Smooth muscle cell (in vitro differentiated cells): Measurements from ENCODE around the gene DLGAP4. TPM values are rescaled to one million over a fixed set of nuclear protein-coding genes. Genes with fewer than 3 reads are reported as not detected.
A peak's percentile ranks its signal among the peaks of the same experiment; 100 is the strongest.

ENCODE experiments used
- DNase-seq: peaks from one replicate; lab custom pipeline; 2025; ENCODE audit not compliant: unreplicated experiment; lab: John Stamatoyannopoulos, UW
- H2AFZ ChIP-seq: fragments of 200-600 bp; sonication (generic); 2 replicates; pipeline ENCODE4 v1.6.0; 2016; ENCODE audit warnings: antibody characterized with exemption, low read depth, mild to moderate bottlenecking
- H3F3A ChIP-seq: fragments of 200-600 bp; sonication (generic); 2 replicates; pipeline ENCODE4 v1.6.0; 2017; ENCODE audit warnings: antibody characterized with exemption, low read depth
- H3K27ac ChIP-seq: fragments of 200-600 bp; sonication (generic); 2 replicates; pipeline ENCODE4 v1.5.1; 2016; ENCODE audit warnings: low read depth, mild to moderate bottlenecking
- H3K27me3 ChIP-seq: fragments of 200-600 bp; sonication (generic); 2 replicates; pipeline ENCODE4 v1.6.1; 2016; ENCODE audit warnings: low read depth, mild to moderate bottlenecking
- H3K36me3 ChIP-seq: fragments of 200-600 bp; sonication (generic); 2 replicates; pipeline ENCODE4 v1.5.1; 2016; ENCODE audit warnings: low read depth
- H3K4me1 ChIP-seq: fragments of 200-600 bp; sonication (generic); 2 replicates; pipeline ENCODE4 v1.5.1; 2016; ENCODE audit warnings: low read depth
- H3K4me2 ChIP-seq: fragments of 200-600 bp; sonication (generic); 2 replicates; pipeline ENCODE4 v1.6.0; 2016; ENCODE audit warnings: mild to moderate bottlenecking
- H3K4me3 ChIP-seq: fragments of 200-600 bp; sonication (generic); 2 replicates; pipeline ENCODE4 v1.5.1; 2016; ENCODE audit warnings: mild to moderate bottlenecking
- H3K79me2 ChIP-seq: fragments of 200-600 bp; sonication (generic); 2 replicates; pipeline ENCODE4 v1.6.0; 2016; ENCODE audit warnings: low read depth, mild to moderate bottlenecking
- H3K9ac ChIP-seq: fragments of 200-600 bp; sonication (generic); 2 replicates; pipeline ENCODE4 v1.6.0; 2016; ENCODE audit warnings: low read depth
- H3K9me3 ChIP-seq: fragments of 200-600 bp; sonication (generic); replicated peaks from 2 replicates; pipeline ENCODE4 v1.5.1; 2016; ENCODE audit warnings: low read depth
- H4K20me1 ChIP-seq: fragments of 200-600 bp; sonication (generic); 2 replicates; pipeline ENCODE4 v1.6.0; 2016; ENCODE audit warnings: low read depth
- WGBS: methylation state at CpG from one replicate; pipeline ENCODE4 v1.1.7; 2016; ENCODE audit warnings: low lambda C conversion rate; 5-methylcytosine and 5-hydroxymethylcytosine counted together
- polyA plus RNA-seq: library from polyadenylated mRNA; unstranded; fragments of >200 nt; fragmentation: Nextera tagmentation; extraction: Ambion mirVana; gene quantifications from 2 replicates; pipeline ENCODE4 v1.2.1, GENCODE V29; 2016
- total RNA-seq: library from RNA; depleted of rRNA; stranded (reverse); fragments of >200 nt; gene quantifications from 2 replicates; pipeline ENCODE4 v1.2.3, GENCODE V29; 2014
- TF ChIP-seq, protein P1 (sequence below): fragments of 200-600 bp; sonication (generic); IDR thresholded peaks from 2 replicates; pipeline ENCODE4 v1.5.1; 2017; ENCODE audit warnings: borderline replicate concordance, mild to moderate bottlenecking, antibody characterized with exemption; ENCODE audit not compliant: insufficient read depth, poor library complexity, severe bottlenecking

The DLGAP4 gene
- total and polyA plus RNA-seq, 2 experiments from 2014 or later, result 86.8 to 102 TPM

GRCh38 chr20:36483209-36483918, 177.2 kb downstream of the DLGAP4 start:
- Histone ChIP-seq H3K4me1 (no peaks in the 10 kb centered on the region), H2AFZ (no peak overlapping the region), H3K9ac (no peak overlapping the region), H4K20me1 (peaks cover 100% of the 10 kb centered on the region), H3K4me2 (no peak overlapping the region), H3K79me2 (peaks cover 100% of the 10 kb centered on the region), H3K27ac (peak overlapping the region; percentile 63), H3K27me3 (no peaks in the 10 kb centered on the region), H3K9me3 (no peaks in the 10 kb centered on the region), H3K4me3 (no peak overlapping the region), H3K36me3 (no peaks in the 10 kb centered on the region), H3F3A (peaks cover 8% of the 10 kb centered on the region)
- TF ChIP-seq, protein P1, sequence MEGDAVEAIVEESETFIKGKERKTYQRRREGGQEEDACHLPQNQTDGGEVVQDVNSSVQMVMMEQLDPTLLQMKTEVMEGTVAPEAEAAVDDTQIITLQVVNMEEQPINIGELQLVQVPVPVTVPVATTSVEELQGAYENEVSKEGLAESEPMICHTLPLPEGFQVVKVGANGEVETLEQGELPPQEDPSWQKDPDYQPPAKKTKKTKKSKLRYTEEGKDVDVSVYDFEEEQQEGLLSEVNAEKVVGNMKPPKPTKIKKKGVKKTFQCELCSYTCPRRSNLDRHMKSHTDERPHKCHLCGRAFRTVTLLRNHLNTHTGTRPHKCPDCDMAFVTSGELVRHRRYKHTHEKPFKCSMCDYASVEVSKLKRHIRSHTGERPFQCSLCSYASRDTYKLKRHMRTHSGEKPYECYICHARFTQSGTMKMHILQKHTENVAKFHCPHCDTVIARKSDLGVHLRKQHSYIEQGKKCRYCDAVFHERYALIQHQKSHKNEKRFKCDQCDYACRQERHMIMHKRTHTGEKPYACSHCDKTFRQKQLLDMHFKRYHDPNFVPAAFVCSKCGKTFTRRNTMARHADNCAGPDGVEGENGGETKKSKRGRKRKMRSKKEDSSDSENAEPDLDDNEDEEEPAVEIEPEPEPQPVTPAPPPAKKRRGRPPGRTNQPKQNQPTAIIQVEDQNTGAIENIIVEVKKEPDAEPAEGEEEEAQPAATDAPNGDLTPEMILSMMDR, result no peak
- 78% methylated on average over 5 of the region's 5 CpGs for WGBS
- DNase-seq, result no peak

- WGBS, result 68% methylated on average over 8 of the region's 8 CpGs
- H3K27me3 ChIP-seq, result no peaks in the 10 kb centered on the region
- H3K9ac ChIP-seq, result no peak overlapping the region
- no peak overlapping the region for H3K4me2 ChIP-seq
- TF ChIP-seq, protein P1, result no peak
- peaks cover 8% of the 10 kb centered on the region for H3F3A ChIP-seq
- no peaks in the 10 kb centered on the region for H3K36me3 ChIP-seq
- H2AFZ ChIP-seq, result no peak overlapping the region
- H3K4me3 ChIP-seq, result no peak overlapping the region
- no peaks in the 10 kb centered on the region for H3K9me3 ChIP-seq
- peaks cover 100% of the 10 kb centered on the region for H3K79me2 ChIP-seq
- no peaks in the 10 kb centered on the region for H3K4me1 ChIP-seq
- H3K27ac ChIP-seq, result peak overlapping the region; percentile 63
- DNase-seq, result no peak
- peaks cover 100% of the 10 kb centered on the region for H4K20me1 ChIP-seq
These were observed 178.0 kb downstream of the DLGAP4 start for GRCh38 chr20:36483919-36484808.

GRCh38 chr20:36485286-36485685, 179.1 kb downstream of the DLGAP4 start:
- Histone ChIP-seq H2AFZ (no peak overlapping the region), H3K4me1 (peaks cover 4% of the 10 kb centered on the region), H3K27me3 (no peaks in the 10 kb centered on the region), H3K27ac (no peak overlapping the region), H3K4me3 (no peak overlapping the region), H3K79me2 (peaks cover 100% of the 10 kb centered on the region), H3K36me3 (no peaks in the 10 kb centered on the region), H3K9ac (no peak overlapping the region), H3K9me3 (no peaks in the 10 kb centered on the region), H3K4me2 (no peak overlapping the region), H4K20me1 (peaks cover 100% of the 10 kb centered on the region), H3F3A (peaks cover 16% of the 10 kb centered on the region)
- no peak for DNase-seq
- TF ChIP-seq, protein P1, result no peak
- WGBS, result 92% methylated on average over 3 of the region's 3 CpGs
